Mesodermal cell (in vitro differentiated cells): ENCODE results near the gene ARHGEF28.

Experiments used
- H3K27ac ChIP-seq: 2 replicates; pipeline ENCODE4 v1.7.0; 2013; ENCODE audit warnings: mild to moderate bottlenecking, low read depth, low read length, moderate library complexity; ENCODE audit not compliant: severe bottlenecking
- H3K36me3 ChIP-seq: 2 replicates; pipeline ENCODE4 v1.7.1; 2013; ENCODE audit warnings: mild to moderate bottlenecking, low read length, moderate library complexity; ENCODE audit not compliant: control insufficient read depth, insufficient read depth
- H3K4me1 ChIP-seq: one replicate; pipeline ENCODE4 v1.7.1; 2013; ENCODE audit warnings: mild to moderate bottlenecking, low read length; ENCODE audit not compliant: insufficient read depth, control insufficient read depth, poor library complexity, severe bottlenecking
- H3K4me3 ChIP-seq: 2 replicates; pipeline ENCODE4 v1.7.0; 2013; ENCODE audit warnings: low read length, control low read depth, mild to moderate bottlenecking; ENCODE audit not compliant: insufficient read depth, poor library complexity, severe bottlenecking; ENCODE audit errors: extremely low read depth
- H3K9me3 ChIP-seq: 2 replicates; pipeline ENCODE4 v1.7.1; 2013; ENCODE audit warnings: mild to moderate bottlenecking, low read length, moderate library complexity; ENCODE audit not compliant: control insufficient read depth
- WGBS, 2 experiments: methylation state at CpG; one replicate each; pipeline ENCODE4 v1.1.5; 2013; ENCODE audit warnings: missing lambda C conversion rate in 2 of 2; ENCODE audit not compliant: insufficient coverage in 2 of 2; 5-methylcytosine and 5-hydroxymethylcytosine counted together

Gene ARHGEF28

GRCh38 chr5:73939557-73939956 lies 313.6 kb downstream of the ARHGEF28 start:
- WGBS, 2 experiments: 14% methylated on average over 1 of the region's 3 CpGs; no CpG with 5 or more reads in 1 of the 2 experiments
- Histone ChIP-seq H3K27ac (no peak overlapping the region), H3K9me3 (no peaks in the 10 kb centered on the region), H3K4me3 (no peak overlapping the region), H3K36me3 (no peaks in the 10 kb centered on the region), H3K4me1 (peaks cover 10% of the 10 kb centered on the region)

- peaks cover 10% of the 10 kb centered on the region for H3K4me1 ChIP-seq
- H3K27ac ChIP-seq: no peak overlapping the region
These were observed 314.0 kb downstream of the ARHGEF28 start for GRCh38 chr5:73940026-73940425.

GRCh38 chr5:73940801-73941200 lies 314.8 kb downstream of the ARHGEF28 start:
- no peak overlapping the region for H3K4me3 ChIP-seq
- WGBS, 2 experiments: no CpG with 5 or more reads among the region's 3 CpGs
- no peak overlapping the region for H3K27ac ChIP-seq
- H3K36me3 ChIP-seq: no peaks in the 10 kb centered on the region
- H3K4me1 ChIP-seq: peaks cover 10% of the 10 kb centered on the region
- no peaks in the 10 kb centered on the region for H3K9me3 ChIP-seq

More at GRCh38 chr5:73940026-73940425, 314.0 kb downstream of the ARHGEF28 start:
- no peaks in the 10 kb centered on the region for H3K9me3 ChIP-seq
- H3K36me3 ChIP-seq: no peaks in the 10 kb centered on the region
- no peak overlapping the region for H3K4me3 ChIP-seq

DNA sequence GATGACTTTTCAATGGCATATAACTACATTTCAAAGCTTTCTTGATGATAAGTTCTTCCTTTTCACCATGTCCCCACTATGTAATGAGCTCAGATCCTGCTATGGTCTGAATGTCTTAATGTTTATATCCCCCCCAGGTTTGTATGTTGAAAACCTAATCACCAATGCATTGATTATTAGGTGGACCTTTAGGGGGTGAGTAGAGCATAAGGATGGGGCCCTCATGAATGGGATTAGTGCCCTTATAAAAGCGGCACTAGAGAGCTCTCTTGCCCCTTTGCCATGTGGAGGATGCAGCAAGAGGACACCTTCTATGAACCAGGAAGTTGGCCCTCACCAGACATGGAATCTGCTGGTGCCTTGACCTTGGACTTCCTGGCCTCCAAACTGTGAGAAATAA lies 316.8 kb downstream of the ARHGEF28 start:
- Histone ChIP-seq H3K36me3 (no peaks in the 10 kb centered on the region), H3K4me1 (peaks cover 10% of the 10 kb centered on the region)

GRCh38 chr5:73943397-73943796 lies 317.4 kb downstream of the ARHGEF28 start:
- WGBS, 2 experiments: no CpG with 5 or more reads among the region's 1 CpG
- H3K4me1 ChIP-seq: peaks cover 10% of the 10 kb centered on the region
- H3K9me3 ChIP-seq: no peaks in the 10 kb centered on the region
- H3K36me3 ChIP-seq: no peaks in the 10 kb centered on the region
- no peak overlapping the region for H3K4me3 ChIP-seq
- no peak overlapping the region for H3K27ac ChIP-seq

More for the DNA sequence above, 316.8 kb downstream of the ARHGEF28 start:
- no peak overlapping the region for H3K4me3 ChIP-seq
- WGBS, 2 experiments: 100% methylated on average over 1 of the region's 1 CpG
- no peaks in the 10 kb centered on the region for H3K9me3 ChIP-seq
- no peak overlapping the region for H3K27ac ChIP-seq

- no peak overlapping the region for H3K27ac ChIP-seq
- no peaks in the 10 kb centered on the region for H3K9me3 ChIP-seq
- no CpG with 5 or more reads among the region's 1 CpG for WGBS, 2 experiments
- H3K4me3 ChIP-seq: no peak overlapping the region
- no peaks in the 10 kb centered on the region for H3K36me3 ChIP-seq
- peaks cover 6% of the 10 kb centered on the region for H3K4me1 ChIP-seq
These were observed 318.6 kb downstream of the ARHGEF28 start for GRCh38 chr5:73944581-73944980.

DNA sequence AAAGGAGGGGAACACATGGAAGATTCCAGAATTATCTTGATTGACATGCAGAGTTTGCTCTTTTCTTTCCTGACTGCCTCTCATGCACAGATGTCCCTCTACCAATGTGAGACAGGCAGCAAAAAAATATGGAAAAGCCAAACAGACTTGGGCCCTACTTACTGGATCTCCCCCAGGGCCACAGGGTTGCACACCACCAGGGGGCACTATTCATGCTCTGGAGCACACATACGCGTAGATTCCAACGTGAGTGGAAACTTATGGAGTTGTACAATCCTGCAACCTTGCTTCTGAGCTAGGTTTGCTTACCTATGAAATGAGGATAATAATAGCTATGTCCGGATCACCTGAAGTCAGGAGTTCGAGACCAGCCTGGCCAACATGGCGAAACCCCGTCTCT lies 319.5 kb downstream of the ARHGEF28 start:
- WGBS, 2 experiments: 79 to 92% methylated on average over 3 to 7 of the region's 7 CpGs
- Histone ChIP-seq H3K4me1 (peaks cover 9% of the 10 kb centered on the region), H3K4me3 (no peak overlapping the region), H3K36me3 (no peaks in the 10 kb centered on the region), H3K9me3 (no peaks in the 10 kb centered on the region), H3K27ac (no peak overlapping the region)

- H3K4me3 ChIP-seq: no peak overlapping the region
- H3K4me1 ChIP-seq: peaks cover 10% of the 10 kb centered on the region
- 67 to 76% methylated on average over 4 of the region's 5 CpGs for WGBS, 2 experiments
- no peaks in the 10 kb centered on the region for H3K36me3 ChIP-seq
- no peak overlapping the region for H3K27ac ChIP-seq
- no peaks in the 10 kb centered on the region for H3K9me3 ChIP-seq
These were observed 320.3 kb downstream of the ARHGEF28 start for GRCh38 chr5:73946278-73946677.

DNA sequence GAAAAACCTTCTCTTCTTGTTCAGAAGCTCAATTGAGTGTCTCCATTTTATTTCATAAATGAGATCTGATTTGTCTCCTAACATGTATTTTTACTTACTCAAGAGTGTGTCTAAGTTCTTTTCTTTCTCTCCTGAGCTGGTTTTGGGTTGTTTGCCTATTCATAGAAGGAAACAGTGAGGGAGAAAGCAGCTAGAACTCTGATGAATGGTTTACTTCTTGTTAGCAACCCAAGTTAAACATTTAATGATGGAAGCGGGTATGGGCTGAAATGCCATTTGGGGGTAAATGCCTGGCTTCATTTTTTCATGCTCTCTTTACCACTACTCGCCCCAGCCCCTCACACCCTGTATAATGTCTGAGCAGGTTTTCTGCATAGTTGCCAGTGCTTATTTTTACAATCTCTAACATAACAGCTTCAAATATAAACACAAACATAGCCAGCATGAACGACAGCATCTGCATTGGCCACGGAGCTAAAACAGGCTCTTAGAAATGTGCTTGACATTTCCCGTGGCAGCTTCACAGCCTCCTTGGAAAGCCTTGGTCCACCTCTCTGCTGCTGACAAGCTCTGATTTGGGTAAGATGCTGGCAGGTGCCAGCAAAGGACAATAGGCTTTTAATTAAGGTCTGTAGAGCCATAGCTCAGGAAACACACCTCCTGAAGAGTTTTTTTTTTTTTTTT lies 321.1 kb downstream of the ARHGEF28 start:
- WGBS, 2 experiments: 84 to 89% methylated on average over 4 to 5 of the region's 5 CpGs
- Histone ChIP-seq H3K27ac (no peak overlapping the region), H3K4me3 (no peak overlapping the region), H3K9me3 (no peaks in the 10 kb centered on the region), H3K4me1 (peaks cover 10% of the 10 kb centered on the region), H3K36me3 (no peaks in the 10 kb centered on the region)

DNA sequence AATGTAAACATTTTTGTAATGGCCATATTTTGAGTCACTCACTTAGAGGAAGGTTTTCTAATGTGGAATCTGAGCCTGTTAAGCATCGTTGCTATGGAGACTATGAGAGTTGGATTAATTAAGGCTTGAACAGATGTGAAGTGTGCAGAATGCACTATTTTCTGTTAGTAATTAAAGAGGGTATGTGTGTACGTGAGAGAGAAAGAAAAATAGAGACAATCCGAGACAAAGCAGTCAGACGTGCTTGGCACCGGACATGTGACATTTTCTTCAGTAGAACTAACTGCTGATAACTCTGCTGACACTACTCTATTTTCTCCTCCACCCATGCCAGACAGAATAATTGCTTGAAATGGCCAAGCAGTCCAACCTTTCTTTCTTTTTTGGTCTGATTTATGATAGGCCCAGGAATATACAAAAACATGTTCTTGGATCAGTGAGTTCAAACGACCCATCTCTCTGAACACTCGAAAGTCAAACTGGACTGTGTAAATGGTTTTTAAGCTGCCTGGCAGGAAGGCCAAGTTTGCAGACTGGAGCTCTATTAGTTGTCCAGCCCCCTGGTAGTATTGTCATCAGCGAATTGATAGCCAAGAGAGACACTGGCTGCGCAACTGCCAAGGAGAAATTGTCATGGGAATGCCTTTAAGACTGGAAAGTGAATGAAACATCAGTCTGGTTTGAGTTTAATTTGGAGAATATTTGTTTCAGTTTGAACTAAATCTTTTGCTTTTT lies 322.1 kb downstream of the ARHGEF28 start:
- Histone ChIP-seq H3K36me3 (no peaks in the 10 kb centered on the region), H3K27ac (no peak overlapping the region), H3K9me3 (no peaks in the 10 kb centered on the region), H3K4me3 (no peak overlapping the region), H3K4me1 (peaks cover 10% of the 10 kb centered on the region)
- WGBS, 2 experiments: 83 to 99% methylated on average over 6 of the region's 9 CpGs

- Histone ChIP-seq H3K9me3 (no peaks in the 10 kb centered on the region), H3K4me3 (no peak overlapping the region), H3K27ac (no peak overlapping the region), H3K36me3 (no peaks in the 10 kb centered on the region), H3K4me1 (peaks cover 10% of the 10 kb centered on the region)
- WGBS, 2 experiments: 38 to 67% methylated on average over 1 of the region's 3 CpGs
These were observed 322.7 kb downstream of the ARHGEF28 start for GRCh38 chr5:73948720-73949119.
